GM18511 (cell line): ENCODE measurements around the gene SYCN.

Source experiments
- ATAC-seq: cut with Tn5 transposase; IDR thresholded peaks from one replicate; pipeline ENCODE4 v1.9.1; 2021; ENCODE audit warnings: mild to moderate bottlenecking, moderate library complexity; ENCODE audit not compliant: unreplicated experiment

Gene SYCN

DNA sequence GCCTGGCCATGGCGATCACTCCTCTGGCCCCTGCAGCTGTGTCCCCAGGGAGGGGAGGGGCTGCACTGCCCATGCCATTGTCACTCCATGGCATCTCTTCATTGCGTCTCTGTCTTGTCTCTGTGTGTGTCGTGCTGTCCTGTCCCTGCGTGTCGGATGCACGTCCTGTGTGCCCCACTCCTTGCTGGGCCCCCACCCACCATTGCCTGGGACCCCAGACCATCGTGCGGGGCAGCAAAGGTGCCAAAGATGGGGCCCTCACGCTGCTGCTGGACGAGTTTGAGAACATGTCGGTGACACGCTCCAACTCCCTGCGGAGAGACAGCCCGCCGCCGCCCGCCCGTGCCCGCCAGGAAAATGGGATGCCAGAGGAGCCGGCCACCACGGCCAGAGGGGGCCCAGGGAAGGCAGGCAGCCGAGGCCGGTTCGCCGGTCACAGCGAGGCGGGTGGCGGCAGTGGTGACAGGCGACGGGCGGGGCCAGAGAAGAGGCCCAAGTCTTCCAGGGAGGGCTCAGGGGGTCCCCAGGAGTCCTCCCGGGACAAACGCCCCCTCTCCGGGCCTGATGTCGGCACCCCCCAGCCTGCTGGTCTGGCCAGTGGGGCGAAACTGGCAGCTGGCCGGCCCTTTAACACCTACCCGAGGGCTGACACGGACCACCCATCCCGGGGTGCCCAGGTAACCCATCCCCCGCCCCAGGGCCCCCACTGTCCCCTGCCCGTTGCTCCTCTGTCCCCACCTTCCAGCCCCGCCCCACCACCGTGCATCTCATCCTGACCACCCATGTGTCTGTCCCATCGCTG lies 31.2 kb downstream of the SYCN start:
- ATAC-seq, result no peak

GRCh38 chr19:39171479-39172465 lies 32.3 kb downstream of the SYCN start:
- no peak for ATAC-seq

- no peak for ATAC-seq
Measured at GRCh38 chr19:39170386-39171231, 33.5 kb downstream of the SYCN start.

DNA sequence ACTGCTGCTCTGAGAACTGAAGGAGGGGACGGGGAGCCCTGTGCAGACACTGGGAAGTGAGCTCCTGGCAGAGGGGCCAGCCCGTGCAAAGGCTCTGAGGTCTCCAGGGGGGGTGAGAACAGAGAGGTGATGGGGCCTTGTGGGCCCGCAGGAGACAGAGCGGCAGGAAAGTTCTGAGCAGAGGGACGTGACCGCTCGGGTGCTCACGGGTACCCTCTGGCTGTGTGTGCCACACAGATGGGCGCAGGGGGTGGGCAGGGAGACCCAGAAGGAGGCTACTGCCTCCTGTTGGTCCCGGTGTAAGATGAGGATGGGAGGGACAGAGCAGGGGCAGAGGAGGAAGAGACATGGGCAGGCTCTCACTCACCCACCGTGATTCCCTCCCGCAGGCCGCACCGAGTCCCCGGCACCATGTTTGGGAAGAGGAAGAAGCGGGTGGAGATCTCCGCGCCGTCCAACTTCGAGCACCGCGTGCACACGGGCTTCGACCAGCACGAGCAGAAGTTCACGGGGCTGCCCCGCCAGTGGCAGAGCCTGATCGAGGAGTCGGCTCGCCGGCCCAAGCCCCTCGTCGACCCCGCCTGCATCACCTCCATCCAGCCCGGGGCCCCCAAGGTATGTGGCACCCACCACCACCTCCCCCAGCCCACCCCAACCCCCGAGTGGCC lies 34.8 kb downstream of the SYCN start:
- ATAC-seq, result no peak

DNA sequence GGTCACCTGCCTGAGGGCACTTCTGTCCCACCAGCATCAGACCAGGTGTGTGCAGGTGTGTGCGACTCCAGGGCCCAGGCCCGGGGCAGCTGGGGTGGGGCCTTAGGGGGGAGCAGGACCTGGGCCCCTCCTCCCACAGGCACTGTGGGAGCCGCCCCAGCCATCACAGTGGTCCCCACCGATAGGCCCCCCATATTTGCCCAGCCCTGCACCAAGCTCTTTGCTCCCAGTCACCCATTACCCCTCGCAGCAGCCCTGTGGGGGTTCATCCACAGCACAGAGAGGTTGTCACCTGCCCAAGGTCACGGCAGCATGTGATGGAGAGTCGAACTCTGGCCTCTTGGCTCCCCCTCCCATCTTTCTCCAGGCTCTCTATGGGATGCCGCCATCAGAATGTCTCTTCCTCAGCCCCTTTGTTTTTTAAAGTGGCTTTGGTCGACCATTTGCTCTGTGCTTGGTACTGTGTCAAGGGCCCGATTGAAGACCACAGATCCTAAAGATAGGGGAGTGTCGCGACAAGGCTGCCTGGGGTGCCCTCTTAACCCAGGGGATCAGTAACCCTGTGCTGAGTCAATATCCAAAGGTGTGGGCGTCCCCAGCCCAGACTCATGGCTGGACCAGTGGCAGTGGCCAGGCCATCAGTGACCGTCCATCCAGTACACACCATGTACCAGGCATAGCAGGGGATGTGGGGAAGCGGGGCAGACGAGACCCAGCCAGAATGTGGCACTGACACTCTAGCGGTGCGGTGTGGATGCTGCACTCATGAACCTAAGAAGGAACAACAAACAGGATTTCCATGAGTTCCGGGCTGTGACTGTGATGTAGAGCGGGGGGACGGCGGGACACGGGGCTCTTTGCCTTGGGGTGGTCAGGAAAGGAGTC lies 35.6 kb downstream of the SYCN start:
- ATAC-seq, result no peak

GRCh38 chr19:39167461-39168257 lies 36.4 kb downstream of the SYCN start:
- no peak for ATAC-seq

GRCh38 chr19:39166571-39167391 lies 37.3 kb downstream of the SYCN start:
- ATAC-seq, result no peak

DNA sequence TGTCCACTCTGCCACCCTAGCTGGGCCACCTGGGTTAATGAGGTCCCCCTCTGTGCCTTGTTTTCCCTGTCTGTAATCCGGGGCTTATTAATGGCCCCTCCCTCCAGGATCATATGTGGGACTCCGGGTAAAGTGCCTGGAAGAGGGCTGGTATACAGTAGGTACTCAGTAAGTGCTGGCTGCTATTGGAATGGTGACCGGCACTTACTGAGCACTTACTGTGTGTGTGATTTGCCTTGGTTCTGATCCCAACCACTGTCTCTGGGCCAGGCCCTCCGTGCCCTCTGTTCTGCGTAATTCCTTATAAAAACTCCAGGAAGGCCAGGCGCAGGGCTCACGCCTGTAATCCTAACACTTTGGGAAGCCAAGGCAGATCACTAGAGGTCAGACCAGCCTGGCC lies 38.2 kb downstream of the SYCN start:
- no peak for ATAC-seq

DNA sequence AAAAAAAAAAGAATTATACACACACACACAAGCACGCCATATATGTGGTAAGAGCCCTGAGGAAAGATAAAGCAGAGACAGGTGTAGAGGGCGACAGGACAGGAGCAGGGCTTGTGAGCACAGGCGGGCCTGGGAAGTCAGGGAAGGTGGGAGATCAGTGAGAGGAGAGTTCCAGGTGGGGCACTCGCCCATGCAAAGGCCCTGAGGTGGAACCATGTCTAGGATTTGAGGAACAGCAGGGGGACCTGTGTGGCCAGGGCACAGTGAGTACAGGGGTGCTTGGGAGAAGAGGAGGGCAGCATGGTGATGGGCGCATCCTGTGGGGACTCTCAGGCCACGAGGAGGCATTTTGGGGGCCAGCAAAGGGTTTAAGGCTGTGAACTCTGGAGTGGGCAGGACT lies 39.8 kb downstream of the SYCN start:
- ATAC-seq, result no peak

- no peak for ATAC-seq
Measured at GRCh38 chr19:39163621-39164020, 40.4 kb downstream of the SYCN start.

- ATAC-seq, result no peak
Measured at GRCh38 chr19:39162441-39163043, 41.5 kb downstream of the SYCN start.

- ATAC-seq, result no peak
Measured at GRCh38 chr19:39160889-39161672, 43.0 kb downstream of the SYCN start.

DNA sequence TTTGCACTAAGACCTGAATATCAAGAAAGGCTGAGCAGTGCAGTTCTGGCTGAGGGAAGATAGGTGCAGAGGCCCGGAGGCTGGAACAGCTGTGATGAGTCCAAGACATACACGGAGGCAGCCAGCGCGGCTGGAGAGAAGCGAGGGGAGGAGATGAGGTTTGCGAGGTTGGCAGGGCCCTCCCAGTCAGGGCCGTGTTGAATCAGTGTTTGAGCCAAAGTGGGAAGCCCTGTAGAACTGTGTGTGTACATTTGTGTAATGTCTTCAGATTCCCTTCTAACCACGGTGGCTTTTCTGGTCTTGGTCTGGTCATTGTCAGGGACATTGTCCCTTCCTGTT lies 43.6 kb downstream of the SYCN start:
- ATAC-seq, result no peak

- ATAC-seq, result no peak
Measured at GRCh38 chr19:39158646-39159260, 45.3 kb downstream of the SYCN start.

DNA sequence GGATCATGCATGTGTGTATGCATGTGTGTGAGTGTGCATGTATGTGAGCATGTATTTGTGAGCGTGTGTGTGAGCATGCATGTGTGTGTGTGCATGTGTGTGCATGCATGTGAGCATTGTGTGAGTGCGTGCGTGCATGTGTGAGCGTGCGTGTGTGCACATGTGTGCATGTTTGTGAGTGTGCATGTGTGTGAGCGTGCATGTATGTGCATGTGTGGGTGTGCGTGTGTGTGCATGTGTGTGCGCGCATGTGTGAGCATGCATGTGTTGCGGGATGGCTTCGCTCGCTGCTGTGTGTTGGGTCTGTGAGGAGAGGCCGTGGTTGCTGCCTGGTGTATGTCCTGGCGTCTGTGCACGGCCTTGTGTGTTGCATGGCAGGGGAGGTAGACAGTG lies 46.1 kb downstream of the SYCN start:
- no peak for ATAC-seq

DNA sequence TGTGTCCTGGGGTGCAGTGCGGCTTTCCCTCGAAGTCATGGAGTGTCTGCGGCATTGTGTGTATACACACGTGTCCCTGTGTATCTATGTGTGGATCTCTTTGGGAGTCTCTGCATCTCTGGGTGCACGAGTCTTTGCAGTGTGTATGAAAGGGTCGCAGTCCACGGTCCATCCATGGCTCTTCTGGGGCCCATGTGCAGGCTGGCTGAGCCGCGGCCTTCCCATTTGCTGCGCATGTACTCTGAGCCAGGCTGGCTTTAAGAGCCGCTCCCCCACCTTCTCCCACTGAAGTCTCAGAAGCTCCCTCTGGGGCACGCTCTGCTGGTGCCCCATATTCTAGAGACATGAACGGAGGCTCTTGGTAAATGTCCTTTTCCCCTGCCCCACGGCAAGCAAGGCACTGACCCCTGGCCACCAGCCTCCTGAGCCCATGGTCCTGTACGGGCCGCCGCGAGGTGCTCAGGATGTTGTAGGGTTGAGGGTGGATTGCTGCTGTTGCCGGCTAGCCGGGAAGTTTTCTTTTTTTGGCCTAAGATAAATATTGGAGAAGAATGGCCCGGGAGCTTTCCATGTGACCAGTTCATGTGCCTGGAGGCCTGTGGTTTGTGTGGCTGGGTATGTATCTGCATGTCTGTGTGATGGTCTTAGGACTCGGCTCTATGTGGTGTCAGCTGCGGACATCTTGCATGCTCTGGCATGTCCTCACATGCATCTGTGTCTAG lies 46.6 kb downstream of the SYCN start:
- no peak for ATAC-seq
